Stimulated activated CD8-positive, alpha-beta memory T cell treated with anti-CD3 and anti-CD28 coated beads, Interleukin-7, amount 100 ng/mL, for 4 hours (primary cell): ENCODE measurements around the gene PODXL.

ENCODE experiments used
- DNase-seq, 2 donors: peaks; one replicate each; pipeline ENCODE4 v3.0.0-alpha.2; 2020; ENCODE audit warnings: low read depth in 2 of 2

Gene PODXL

GRCh38 chr7:131564640-131565039 is 8.2 kb upstream of the PODXL start:
- no peak for DNase-seq

DNA sequence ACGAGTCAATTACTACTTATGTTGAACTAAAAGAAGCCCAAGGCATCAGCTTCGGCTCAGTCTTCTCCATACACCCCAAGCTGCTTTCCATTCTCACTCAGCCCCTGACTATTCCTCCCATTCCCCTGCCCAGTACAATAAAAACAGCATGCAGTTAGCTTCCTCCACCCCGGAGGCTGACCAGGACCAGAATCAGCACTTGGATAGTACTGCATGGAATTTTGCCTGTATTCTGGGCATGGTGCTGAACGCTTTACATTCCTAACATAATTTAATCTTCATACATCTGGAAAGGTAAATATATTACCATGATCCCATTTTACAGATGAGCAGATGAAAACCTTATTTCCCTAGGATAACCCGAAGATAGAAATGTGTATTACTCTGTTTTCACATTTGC is 7.5 kb upstream of the PODXL start:
- no peak for DNase-seq

GRCh38 chr7:131562941-131563340 is 6.5 kb upstream of the PODXL start:
- DNase-seq, result no peak

- no peak for DNase-seq
These were observed 3.6 kb upstream of the PODXL start for GRCh38 chr7:131560061-131560460.

DNA sequence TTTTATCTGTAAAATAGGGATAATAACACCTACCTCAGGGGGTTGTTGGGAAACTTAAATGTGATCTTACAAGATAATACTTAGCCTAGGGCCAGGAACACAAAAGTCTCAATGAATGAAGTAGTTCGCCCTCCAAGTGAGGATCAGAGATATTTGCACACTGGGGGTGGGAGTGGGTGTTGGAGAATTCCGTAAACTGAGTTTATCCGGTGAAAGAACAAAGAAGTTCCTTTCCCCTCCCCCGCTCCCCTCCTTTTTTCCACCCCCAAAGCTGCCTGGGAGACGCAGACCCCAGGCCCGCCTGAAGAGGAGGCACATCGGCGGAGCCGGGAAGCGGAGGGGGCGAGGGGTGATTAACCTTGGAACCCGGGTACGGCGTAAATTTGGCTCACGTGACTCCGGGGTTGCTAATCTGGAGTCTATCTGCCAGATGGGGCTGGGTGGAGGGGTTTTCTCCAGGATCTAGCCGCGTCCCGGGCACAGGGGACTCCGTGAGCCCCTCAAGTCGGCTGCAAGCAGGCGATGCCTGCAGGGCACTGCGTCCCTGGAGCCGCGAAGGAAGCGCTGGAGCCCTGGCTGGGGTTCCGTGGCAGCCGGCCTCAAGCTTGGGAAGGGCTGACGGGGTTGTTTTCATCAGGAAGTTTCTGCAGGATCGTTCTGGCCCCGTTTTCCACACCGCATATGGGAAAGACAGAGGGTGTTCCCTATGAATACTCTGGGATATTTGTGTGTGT is 1.4 kb upstream of the PODXL start:
- no peak for DNase-seq

DNA sequence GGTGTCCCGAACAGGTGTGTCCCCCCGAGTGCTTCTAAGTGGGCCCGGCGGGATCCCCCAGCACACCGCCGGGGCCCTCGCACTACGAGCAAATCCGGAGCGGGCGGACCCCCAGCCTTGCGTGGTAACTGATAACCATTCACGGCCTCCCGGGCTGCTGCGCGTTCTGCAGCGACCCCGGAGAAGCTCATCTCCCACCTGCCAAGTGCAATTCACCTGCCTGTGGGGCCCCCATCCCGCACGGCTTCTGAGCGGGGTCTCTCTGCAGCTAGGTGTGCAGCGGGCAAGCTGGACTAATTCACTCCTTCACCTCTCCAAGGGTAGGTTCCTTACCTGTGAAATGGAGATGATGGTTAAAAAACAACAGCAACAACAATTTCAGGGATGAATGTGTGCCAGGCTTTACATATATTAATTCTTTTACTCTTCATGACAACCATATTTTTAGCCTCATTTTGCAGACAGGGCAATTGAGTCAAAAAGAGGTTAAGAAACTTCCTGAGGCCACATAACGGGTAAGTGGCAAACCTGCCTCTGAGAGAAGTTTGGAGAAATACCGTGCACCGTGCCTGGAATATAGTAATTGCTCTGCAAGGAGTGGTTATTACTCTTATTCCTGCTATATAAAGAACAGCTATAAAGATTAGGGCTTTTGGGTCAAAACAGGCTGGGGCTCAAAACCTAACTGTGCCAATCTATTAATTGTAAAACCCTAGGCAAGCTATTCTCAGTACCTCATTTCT is 652 bp upstream of the PODXL start:
- no peak for DNase-seq

- no peak for DNase-seq
These were observed 826 bp downstream of the PODXL start for GRCh38 chr7:131555552-131556052.

DNA sequence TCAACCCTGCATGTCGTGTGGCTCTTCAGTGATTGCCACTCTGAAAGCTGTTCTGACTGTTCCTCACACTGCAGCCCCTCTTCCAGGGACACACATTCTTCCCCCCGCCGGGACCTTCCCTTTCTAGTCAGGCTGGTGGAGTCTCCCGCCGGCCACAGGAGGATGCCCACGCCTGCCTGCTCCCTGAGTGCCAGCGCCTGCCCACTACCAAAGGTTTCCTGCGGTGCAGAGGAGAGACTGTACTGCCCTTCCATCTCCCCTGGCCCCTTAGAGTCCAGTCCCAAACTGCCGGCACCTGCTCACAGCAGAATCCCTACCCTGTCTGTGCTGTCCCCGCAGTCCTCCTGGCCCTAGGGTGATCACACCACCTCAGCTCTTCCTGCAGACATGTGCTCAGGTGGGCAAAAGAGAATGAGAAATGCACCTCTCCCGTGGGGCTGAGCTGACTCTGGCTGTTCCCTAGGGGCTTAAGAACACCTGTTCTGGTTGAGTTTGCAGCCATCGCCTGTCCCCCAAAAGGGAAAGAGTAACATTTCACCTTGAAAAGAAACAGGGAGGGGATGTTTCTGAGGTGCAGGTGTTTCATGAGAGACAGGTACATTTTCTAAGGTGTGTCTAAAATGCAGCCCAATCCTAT is 1.4 kb downstream of the PODXL start:
- DNase-seq, result no peak

- no peak for DNase-seq
These were observed 2.5 kb downstream of the PODXL start for GRCh38 chr7:131553931-131554330.

GRCh38 chr7:131552053-131552452 is 4.4 kb downstream of the PODXL start:
- no peak for DNase-seq

DNA sequence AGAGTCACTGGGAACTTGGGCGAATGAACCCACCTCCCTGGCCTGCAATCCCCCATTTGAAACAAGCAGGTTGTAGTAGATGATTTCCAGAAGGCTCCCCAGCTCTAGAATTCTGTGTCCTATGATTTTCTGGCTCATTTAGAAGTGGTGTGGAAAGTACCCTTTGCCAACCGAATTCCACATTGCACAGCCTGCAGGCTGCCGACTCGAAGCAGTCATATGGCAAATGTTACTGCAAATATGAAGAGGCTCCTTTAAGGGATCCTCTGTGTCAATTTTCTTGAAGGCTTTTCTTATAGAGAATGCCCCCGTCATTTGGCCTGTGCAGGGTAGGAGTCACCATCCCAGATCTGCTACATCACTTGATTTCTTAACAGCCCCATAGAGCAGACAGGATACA is 5.6 kb downstream of the PODXL start:
- no peak for DNase-seq

DNA sequence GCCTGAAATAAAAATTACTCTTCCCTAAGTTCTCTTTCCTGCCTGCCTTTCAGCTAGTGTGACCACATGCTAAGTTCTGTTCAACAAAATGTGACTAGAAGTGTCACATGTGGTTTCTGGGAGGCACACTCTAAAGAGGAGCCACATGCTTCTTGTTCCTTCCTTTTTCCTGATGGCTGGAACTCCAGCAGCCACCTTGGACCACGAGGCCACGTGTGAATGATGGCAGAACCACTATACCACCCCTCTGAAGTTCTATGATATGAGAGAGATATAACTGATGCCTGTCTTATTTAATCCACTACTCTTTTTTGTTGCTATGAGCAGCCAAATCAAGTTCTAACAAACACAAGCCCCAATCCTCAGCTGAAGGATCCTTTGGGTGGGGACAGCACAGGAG is 8.1 kb downstream of the PODXL start:
- DNase-seq, result no peak

DNA sequence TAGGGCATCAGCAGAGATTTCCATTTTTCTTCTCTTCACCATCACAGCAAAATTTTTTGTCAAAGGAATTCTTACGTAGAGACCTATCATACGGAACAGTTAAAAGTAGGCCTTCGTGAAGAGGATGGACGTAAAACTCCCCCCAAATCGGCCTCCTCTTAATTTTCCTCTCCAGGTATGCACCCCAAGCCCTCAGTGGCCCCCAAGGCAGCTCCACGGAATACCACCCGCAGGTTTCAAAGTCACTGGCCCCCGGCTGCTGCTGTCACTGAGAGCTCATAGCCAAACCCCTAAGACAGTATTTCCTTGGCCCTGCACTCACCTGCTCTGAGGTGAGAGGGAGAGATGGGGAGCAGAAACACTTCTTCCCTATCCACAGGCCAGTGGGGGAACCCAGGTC is 8.8 kb downstream of the PODXL start:
- no peak for DNase-seq

DNA sequence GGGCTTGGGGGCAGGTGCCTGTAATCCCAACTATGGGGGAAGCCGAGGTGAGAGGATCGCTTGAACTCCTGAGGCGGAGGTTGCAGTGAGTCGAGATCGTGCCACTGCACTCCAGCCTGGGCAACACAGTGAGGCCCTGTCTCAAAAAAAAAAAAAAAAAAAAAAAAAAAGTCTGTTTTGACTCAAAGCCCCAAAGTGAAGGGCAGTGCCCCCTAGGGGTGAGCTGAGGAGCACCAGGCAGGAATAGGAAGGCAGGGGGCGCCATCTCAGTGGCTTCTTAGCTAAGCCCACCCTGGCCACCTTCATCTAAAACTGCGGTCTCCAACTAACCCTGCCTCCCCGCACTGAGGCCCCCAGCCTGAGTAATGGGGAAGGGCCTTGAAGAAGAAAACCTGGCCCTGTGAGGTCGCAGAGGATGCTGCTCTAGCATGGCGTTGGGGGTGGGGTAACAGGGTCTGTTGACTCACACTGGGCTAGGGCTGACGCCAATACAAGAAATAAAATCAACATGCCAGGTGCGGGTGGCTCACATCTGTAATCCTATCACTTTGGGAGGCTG is 9.8 kb downstream of the PODXL start:
- DNase-seq, result no peak

GRCh38 chr7:131546126-131546525 is 10.3 kb downstream of the PODXL start:
- no peak for DNase-seq

GRCh38 chr7:131544449-131545301 is 11.8 kb downstream of the PODXL start:
- no peak for DNase-seq

GRCh38 chr7:131544021-131544420 is 12.4 kb downstream of the PODXL start:
- DNase-seq, result no peak

GRCh38 chr7:131543298-131543697 is 13.1 kb downstream of the PODXL start:
- DNase-seq, result no peak

- no peak for DNase-seq
These were observed 15.8 kb downstream of the PODXL start for GRCh38 chr7:131540491-131541162.

DNA sequence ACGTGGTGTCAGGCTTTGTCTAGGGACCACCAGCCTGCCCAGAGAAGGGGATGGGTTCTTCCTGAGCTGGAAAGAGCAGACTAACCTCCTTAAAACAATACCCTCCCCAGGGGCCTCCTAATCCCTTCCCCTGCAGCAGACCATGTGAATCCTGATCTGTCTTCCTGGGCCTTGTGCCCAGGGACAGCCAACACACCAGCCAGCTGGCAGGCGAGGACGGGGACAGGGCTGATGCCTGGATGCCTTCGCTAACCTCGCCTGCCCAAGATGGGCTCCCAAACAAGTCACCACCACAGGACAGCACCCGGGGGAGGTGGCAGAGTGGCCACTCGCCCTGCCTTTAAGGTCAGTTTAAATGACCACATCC is 17.6 kb downstream of the PODXL start:
- DNase-seq, result no peak
